ENCODE results near the gene MYD88.

- TF ChIP-seq, protein P1, sequence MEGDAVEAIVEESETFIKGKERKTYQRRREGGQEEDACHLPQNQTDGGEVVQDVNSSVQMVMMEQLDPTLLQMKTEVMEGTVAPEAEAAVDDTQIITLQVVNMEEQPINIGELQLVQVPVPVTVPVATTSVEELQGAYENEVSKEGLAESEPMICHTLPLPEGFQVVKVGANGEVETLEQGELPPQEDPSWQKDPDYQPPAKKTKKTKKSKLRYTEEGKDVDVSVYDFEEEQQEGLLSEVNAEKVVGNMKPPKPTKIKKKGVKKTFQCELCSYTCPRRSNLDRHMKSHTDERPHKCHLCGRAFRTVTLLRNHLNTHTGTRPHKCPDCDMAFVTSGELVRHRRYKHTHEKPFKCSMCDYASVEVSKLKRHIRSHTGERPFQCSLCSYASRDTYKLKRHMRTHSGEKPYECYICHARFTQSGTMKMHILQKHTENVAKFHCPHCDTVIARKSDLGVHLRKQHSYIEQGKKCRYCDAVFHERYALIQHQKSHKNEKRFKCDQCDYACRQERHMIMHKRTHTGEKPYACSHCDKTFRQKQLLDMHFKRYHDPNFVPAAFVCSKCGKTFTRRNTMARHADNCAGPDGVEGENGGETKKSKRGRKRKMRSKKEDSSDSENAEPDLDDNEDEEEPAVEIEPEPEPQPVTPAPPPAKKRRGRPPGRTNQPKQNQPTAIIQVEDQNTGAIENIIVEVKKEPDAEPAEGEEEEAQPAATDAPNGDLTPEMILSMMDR (IDR thresholded peaks at IDR 0.05), result no peak
- TF ChIP-seq POLR2AphosphoS5 (IDR thresholded peaks at IDR 0.05; ENCODE audit: low read depth, low read length) (no peak), REST (IDR thresholded peaks at IDR 0.05; ENCODE audit: insufficient read depth in 1 of 2, low read depth in 2 of 2, low read length in 1 of 2) (no peak)
These were observed 10.2 kb upstream of the MYD88 start for GRCh38 chr3:38128303-38128655.
